ENCODE results near the gene PLA1A. TPM values are rescaled to one million over a fixed set of nuclear protein-coding genes. Genes with fewer than 3 reads are reported as not detected.
"Not testable (repeated sequence)": the region's sequence is repeated elsewhere in the genome, so short reads cannot be mapped to it uniquely, and the experiment has no call there.

Gene PLA1A
- total RNA-seq, 1 donor from 2014 or later, result not detected

GRCh38 chr3:119588112-119588511 lies 9.6 kb upstream of the PLA1A start:
- H3K27ac Mint-ChIP-seq (ENCODE audit: unreplicated experiment), result no peak overlapping the region
- no peaks in the 10 kb centered on the region for H3K27me3 Mint-ChIP-seq (ENCODE audit: low read depth)
- no peaks in the 10 kb centered on the region for H3K4me1 Mint-ChIP-seq
- TF ChIP-seq, protein P1, sequence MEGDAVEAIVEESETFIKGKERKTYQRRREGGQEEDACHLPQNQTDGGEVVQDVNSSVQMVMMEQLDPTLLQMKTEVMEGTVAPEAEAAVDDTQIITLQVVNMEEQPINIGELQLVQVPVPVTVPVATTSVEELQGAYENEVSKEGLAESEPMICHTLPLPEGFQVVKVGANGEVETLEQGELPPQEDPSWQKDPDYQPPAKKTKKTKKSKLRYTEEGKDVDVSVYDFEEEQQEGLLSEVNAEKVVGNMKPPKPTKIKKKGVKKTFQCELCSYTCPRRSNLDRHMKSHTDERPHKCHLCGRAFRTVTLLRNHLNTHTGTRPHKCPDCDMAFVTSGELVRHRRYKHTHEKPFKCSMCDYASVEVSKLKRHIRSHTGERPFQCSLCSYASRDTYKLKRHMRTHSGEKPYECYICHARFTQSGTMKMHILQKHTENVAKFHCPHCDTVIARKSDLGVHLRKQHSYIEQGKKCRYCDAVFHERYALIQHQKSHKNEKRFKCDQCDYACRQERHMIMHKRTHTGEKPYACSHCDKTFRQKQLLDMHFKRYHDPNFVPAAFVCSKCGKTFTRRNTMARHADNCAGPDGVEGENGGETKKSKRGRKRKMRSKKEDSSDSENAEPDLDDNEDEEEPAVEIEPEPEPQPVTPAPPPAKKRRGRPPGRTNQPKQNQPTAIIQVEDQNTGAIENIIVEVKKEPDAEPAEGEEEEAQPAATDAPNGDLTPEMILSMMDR (conservative IDR thresholded peaks at IDR 0.05), result no peak
- H3K4me3 Mint-ChIP-seq, result no peak overlapping the region
- H3K9me3 Mint-ChIP-seq, result peaks cover 3% of the 10 kb centered on the region
- no peak for DNase-seq (ENCODE audit: low read depth, low spot score)
- H3K36me3 Mint-ChIP-seq (ENCODE audit: low read depth), result peaks cover 7% of the 10 kb centered on the region

DNA sequence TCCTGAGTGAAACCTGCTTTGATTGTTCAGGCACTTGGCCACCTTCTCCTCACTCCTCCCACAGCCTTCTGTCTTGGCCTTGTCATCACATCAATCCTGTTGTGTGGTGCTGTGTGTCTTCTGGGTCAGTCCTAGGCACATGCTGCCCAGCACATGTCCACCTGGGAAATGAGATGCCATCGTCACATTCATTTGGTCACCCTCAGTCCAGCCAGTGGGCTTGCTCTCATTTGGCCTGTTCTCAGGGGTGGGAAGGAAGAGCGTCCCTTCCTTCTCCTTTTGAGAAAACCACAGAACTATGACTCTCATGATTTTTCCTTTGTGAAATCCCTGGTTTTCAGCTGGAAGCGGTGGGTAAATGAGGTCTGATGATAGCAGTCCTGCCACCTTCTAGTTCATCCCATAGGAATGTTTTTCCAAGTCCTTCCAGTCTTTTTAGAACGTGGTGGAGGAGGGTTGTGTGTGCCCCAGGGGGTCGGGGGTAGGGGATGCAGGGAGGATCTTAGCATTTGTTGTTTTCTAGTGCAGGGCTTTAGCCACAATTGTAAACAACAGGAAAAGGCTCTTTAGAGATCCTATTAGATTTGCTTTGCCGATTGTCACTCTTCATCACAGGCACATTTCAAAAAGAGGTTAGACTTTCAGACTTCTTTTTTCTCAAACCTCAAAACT lies 8.4 kb upstream of the PLA1A start:
- no peaks in the 10 kb centered on the region for H3K4me1 Mint-ChIP-seq
- H3K27me3 Mint-ChIP-seq (ENCODE audit: low read depth), result no peaks in the 10 kb centered on the region
- DNase-seq (ENCODE audit: low read depth, low spot score), result no peak
- no peak overlapping the region for H3K4me3 Mint-ChIP-seq
- H3K36me3 Mint-ChIP-seq (ENCODE audit: low read depth), result peaks cover 7% of the 10 kb centered on the region
- no peak overlapping the region for H3K27ac Mint-ChIP-seq (ENCODE audit: unreplicated experiment)
- H3K9me3 Mint-ChIP-seq, result peaks cover 3% of the 10 kb centered on the region
- TF ChIP-seq, protein P1 (conservative IDR thresholded peaks at IDR 0.05), result no peak

DNA sequence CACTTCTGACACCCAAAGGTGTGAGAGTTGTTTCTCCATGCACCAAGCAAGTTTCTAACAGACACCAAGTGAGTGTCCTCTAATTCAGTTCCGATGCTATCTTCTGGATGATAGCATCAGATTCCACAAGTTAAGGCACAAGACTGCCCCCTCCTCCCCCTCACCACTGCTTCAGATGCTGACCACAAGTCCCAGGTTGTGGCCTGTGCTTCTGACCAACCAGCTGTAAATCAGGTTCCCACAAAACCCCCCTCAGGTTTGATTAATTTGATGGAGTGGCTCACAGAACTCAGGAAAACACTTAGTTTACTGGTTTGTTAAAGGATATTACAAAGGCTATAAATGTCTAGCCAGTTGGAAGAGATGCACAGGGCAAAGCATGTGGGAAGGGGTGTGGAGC lies 7.0 kb upstream of the PLA1A start:
- no peak overlapping the region for H3K27ac Mint-ChIP-seq (ENCODE audit: unreplicated experiment)
- TF ChIP-seq, protein P1 (conservative IDR thresholded peaks at IDR 0.05), result no peak
- H3K4me1 Mint-ChIP-seq, result no peaks in the 10 kb centered on the region
- peaks cover 3% of the 10 kb centered on the region for H3K9me3 Mint-ChIP-seq
- H3K4me3 Mint-ChIP-seq, result no peak overlapping the region
- no peaks in the 10 kb centered on the region for H3K27me3 Mint-ChIP-seq (ENCODE audit: low read depth)
- H3K36me3 Mint-ChIP-seq (ENCODE audit: low read depth), result peaks cover 7% of the 10 kb centered on the region
- DNase-seq (ENCODE audit: low read depth, low spot score), result no peak

GRCh38 chr3:119592861-119593260 lies 4.8 kb upstream of the PLA1A start:
- H3K27me3 Mint-ChIP-seq (ENCODE audit: low read depth), result no peaks in the 10 kb centered on the region
- no peak overlapping the region for H3K4me3 Mint-ChIP-seq
- no peak for DNase-seq (ENCODE audit: low read depth, low spot score)
- no peak overlapping the region for H3K27ac Mint-ChIP-seq (ENCODE audit: unreplicated experiment)
- no peaks in the 10 kb centered on the region for H3K4me1 Mint-ChIP-seq
- H3K9me3 Mint-ChIP-seq, result peaks cover 3% of the 10 kb centered on the region
- TF ChIP-seq, protein P1 (conservative IDR thresholded peaks at IDR 0.05), result no peak
- peaks cover 7% of the 10 kb centered on the region for H3K36me3 Mint-ChIP-seq (ENCODE audit: low read depth)

- Mint-ChIP-seq H3K9me3 (no peaks in the 10 kb centered on the region), H3K4me3 (no peak overlapping the region), H3K36me3 (ENCODE audit: low read depth) (peaks cover 3% of the 10 kb centered on the region), H3K27ac (ENCODE audit: unreplicated experiment) (no peak overlapping the region), H3K27me3 (ENCODE audit: low read depth) (no peaks in the 10 kb centered on the region), H3K4me1 (no peaks in the 10 kb centered on the region)
- no peak for DNase-seq (ENCODE audit: low read depth, low spot score)
- TF ChIP-seq, protein P1 (conservative IDR thresholded peaks at IDR 0.05), result no peak
Observed at GRCh38 chr3:119594066-119594465, 3.6 kb upstream of the PLA1A start.

- H3K36me3 Mint-ChIP-seq (ENCODE audit: low read depth); H3K4me1 Mint-ChIP-seq; H3K27me3 Mint-ChIP-seq (ENCODE audit: low read depth); H3K4me3 Mint-ChIP-seq; H3K27ac Mint-ChIP-seq (ENCODE audit: unreplicated experiment); H3K9me3 Mint-ChIP-seq; DNase-seq (ENCODE audit: low read depth, low spot score): not testable (repeated sequence)
Observed at GRCh38 chr3:119594929-119595328, 2.8 kb upstream of the PLA1A start.
